SH-SY5Y (cell line): Measurements from ENCODE around the gene SLC2A13.

Experiments used
- GATA2 ChIP-seq: IDR thresholded peaks from 2 replicates; pipeline ENCODE4 v1.6.1; 2011; ENCODE audit warnings: mild to moderate bottlenecking, low read depth, low read length
- GATA3 ChIP-seq: IDR thresholded peaks from 2 replicates; pipeline ENCODE4 v1.6.1; 2011; ENCODE audit warnings: low read depth, mild to moderate bottlenecking, low read length, moderate library complexity

GRCh38 chr12:40152783-40153383 is 47.0 kb upstream of the SLC2A13 start:
- TF ChIP-seq GATA2: no peak
- no peak for TF ChIP-seq GATA3
